GM19043 (cell line): ENCODE results near the gene SLC4A2.

ENCODE experiments used
- ATAC-seq: cut with Tn5 transposase; IDR thresholded peaks from one replicate; pipeline ENCODE4 v1.9.1; 2021; ENCODE audit warnings: low read depth; ENCODE audit not compliant: unreplicated experiment

Gene SLC4A2

DNA sequence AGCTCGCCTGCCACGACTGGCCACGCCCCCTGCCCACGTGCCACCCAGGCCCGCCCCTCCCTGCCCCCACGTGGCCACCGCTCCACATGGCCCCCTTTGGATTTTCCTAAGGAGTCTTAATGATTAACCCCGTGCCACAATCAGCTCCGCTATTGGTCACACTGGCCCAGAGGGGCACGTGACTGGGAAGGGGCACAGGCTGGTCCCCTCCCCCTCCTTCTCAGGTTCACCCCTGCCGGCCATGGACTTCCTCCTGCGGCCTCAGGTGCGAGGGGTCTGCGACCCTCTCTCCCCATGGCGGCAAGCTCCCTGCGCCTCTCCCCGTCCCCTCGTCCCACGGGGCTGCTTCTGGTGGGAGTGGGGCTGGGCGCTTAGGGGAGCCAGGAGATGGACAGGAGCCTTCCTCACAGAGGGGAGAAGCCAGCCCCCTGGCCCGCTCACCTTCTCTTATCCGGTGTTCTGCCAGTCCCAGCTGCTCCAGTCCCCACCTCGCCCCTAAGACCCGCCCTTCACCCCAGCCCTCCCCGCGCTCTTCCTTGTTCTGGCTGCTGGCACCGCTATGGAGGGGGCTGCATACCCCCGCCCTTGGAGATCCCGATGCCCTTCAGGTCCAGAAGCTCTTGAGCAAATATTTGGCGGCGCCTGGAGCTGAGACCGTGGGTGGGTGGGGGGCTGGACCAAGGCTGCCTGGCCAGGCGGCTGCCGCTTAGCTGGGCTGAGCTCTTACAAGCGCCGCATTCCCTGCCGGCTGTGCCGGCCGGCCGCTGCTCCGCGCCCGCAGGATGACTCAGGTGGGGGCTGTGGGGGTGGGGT is 3.2 kb downstream of the SLC4A2 start:
- no peak for ATAC-seq

DNA sequence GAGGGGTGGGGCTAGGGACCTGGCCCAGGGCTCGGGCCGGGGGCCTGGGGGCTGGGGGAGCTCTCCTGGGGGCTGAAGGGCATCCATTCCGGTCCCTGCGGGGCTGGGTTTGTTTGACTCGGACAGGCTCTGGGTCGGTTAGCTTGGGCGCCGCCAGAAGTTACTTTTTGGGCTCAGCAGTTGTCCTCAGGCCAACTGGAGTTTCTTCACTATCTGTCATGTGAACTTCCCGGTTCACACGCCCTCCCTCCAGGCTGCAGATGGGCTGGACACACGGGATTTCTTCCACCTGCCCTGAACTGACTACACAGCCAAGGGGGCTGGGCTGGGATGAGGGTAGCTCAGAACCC is 3.8 kb downstream of the SLC4A2 start:
- ATAC-seq, result no peak

DNA sequence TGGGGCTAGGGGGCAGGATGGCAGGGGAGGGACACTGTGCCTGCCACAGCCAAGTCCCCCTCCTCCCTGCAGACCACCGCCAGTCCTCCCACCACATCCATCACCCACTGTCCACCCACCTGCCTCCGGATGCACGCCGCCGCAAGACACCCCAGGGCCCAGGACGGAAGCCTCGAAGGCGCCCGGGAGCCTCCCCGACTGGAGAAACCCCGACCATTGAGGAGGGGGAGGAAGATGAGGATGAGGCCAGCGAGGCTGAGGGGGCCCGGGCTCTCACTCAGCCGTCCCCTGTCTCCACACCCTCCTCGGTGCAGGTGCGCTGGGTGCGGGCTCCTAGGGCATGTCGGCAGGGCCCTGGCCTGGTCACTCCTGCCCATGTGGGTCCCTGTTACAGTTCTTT is 5.1 kb downstream of the SLC4A2 start:
- no peak for ATAC-seq

DNA sequence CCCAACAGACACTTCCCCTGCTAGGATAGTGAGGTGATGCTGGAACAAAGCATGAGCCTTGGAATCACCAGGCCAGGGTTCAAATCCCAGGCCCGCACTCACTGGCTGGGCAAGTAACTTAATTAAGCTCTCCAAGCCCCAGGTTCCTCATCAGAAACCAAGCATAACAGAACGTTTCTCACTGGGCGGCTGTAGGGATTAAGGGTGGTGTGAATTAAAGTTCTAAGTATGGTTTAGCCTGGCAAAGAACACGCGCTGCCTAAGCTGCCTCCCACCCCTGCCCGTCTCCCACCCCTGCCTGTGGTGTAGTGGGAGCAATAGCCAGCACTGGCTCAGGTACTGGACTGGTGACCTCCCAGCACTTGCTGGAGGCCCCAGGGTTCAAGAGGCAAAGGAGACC is 5.6 kb downstream of the SLC4A2 start:
- ATAC-seq, result no peak

- no peak for ATAC-seq
Measured at GRCh38 chr7:151065516-151065915, 6.1 kb downstream of the SLC4A2 start.

DNA sequence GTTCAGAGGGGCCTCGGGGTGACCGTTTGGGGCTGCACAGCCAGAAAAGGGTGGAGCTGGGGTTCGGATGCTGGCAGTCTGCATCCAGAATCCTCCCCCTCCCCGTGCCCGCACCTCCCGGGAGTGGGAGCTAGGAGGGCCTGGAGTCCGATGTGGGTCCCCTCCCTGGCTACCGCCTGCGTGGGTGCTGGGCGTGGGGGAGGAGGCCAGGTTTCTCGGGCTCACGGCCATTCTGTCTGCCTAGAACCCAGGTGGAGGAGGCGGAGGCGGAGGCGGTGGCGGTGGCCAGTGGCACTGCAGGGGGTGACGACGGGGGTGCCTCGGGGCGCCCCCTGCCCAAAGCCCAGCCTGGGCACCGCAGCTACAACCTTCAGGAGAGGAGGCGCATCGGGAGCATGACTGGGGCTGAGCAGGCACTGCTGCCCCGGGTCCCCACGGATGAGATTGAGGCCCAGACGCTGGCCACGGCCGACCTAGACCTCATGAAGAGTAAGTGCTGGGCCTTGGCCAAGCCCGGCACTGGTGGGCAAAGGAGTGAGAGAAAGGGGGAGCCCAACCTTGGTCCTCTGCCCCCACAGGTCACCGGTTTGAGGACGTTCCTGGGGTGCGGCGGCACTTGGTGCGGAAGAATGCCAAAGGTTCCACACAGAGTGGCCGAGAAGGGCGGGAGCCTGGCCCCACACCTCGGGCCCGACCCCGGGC is 7.0 kb downstream of the SLC4A2 start:
- no peak for ATAC-seq

DNA sequence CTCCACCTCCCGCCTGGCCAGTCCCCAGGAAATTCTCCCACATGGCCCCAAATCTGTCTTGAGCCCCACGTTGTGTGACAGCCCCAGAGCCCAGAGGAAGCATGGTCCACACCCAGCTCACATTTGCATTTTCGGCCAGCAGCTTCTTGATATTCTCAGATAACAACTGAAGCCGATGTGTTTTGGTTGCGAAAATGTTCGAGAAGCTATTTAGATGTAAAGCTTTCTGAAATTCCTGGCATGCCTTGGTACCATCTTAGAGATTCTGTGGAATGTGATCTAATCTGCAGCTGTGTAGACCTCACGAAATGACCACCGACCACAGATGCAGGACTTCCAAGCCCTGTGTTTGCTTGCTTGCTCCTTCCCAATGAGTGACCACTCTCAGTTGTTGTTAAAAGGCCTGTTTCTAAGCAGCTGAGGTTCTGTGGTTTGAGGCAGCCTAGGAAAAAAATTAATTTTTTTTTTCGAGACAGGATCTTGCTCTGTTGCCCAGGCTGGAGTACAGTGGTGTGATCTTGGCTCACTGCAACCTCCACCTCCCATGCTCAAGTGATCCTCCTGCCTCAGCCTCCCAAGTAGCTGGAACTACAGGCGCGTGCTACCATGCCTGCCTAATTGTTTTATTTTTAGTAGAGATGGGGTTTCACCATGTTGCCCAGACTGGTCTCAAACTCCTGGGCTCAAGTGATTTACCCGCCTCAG is 8.8 kb downstream of the SLC4A2 start:
- no peak for ATAC-seq

DNA sequence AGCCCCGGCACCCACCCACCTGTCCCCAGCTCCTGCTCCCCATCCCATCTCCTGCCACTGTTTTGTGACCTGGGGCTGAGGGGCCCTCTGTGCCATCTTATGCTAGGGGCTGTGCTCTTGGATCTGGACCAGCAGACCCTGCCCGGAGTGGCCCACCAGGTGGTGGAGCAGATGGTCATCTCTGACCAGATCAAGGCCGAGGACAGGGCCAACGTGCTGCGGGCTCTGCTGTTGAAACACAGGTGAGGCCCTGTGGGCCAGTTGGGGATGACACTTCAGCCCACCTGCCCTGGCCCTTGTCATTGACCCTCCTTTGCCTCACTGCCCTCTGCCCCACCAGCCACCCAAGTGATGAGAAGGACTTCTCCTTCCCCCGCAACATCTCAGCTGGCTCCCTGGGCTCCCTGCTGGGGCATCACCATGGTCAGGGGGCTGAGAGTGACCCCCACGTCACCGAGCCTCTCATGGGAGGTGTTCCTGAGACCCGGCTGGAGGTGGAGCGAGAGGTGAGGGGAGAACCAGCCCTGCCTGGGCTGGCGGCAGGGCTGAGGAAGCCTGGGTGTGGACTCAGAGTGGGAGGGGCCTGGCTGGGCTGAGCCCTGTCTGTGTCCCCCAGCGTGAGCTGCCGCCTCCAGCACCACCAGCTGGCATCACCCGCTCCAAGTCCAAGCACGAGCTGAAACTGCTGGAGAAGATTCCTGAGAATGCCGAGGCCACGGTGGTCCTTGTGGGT is 10.6 kb downstream of the SLC4A2 start:
- ATAC-seq, result no peak

- ATAC-seq, result no peak
Measured at GRCh38 chr7:151070574-151070960, 11.2 kb downstream of the SLC4A2 start.

DNA sequence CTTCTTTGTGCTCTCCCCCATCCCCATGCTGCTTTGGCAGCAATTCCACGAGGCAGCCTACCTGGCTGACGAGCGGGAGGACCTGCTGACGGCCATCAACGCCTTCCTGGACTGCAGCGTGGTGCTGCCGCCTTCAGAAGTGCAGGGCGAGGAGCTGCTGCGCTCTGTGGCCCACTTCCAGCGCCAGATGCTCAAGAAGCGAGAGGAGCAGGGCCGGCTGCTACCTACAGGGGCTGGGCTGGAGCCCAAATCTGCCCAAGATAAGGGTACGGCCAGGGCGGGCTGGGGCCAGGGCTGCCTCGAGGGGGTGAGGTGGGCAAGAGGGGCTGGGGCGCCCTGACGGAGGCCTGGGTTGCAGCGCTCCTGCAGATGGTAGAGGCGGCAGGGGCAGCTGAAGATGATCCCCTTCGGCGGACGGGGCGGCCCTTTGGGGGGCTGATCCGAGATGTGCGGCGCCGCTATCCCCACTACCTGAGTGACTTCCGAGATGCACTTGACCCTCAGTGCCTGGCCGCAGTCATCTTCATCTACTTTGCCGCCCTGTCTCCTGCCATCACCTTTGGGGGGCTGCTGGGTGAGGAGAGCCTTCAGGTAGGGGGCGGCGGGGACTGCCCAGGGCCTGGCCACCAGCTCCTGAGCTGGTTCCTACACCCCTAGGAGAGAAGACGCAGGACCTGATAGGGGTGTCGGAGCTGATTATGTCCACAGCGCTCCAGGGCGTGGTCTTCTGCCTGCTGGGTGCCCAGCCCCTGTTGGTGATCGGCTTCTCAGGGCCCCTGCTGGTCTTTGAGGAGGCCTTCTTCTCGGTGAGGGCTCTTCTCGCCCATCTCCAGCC is 11.9 kb downstream of the SLC4A2 start:
- no peak for ATAC-seq

DNA sequence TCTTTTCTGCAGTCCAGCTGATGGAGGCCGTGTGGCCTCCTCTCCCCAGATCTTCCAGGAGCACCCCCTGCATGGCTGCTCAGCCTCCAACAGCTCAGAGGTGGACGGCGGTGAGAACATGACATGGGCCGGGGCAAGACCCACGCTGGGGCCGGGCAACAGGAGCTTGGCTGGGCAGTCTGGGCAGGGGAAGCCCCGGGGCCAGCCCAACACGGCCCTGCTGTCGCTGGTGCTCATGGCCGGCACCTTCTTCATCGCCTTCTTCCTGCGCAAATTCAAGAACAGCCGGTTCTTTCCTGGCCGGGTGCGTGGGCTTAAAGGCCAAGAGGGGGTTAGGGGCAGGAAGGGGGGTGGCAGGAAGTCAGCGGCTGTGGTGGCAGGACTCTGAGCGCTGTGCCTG is 14.6 kb downstream of the SLC4A2 start:
- ATAC-seq, result no peak

DNA sequence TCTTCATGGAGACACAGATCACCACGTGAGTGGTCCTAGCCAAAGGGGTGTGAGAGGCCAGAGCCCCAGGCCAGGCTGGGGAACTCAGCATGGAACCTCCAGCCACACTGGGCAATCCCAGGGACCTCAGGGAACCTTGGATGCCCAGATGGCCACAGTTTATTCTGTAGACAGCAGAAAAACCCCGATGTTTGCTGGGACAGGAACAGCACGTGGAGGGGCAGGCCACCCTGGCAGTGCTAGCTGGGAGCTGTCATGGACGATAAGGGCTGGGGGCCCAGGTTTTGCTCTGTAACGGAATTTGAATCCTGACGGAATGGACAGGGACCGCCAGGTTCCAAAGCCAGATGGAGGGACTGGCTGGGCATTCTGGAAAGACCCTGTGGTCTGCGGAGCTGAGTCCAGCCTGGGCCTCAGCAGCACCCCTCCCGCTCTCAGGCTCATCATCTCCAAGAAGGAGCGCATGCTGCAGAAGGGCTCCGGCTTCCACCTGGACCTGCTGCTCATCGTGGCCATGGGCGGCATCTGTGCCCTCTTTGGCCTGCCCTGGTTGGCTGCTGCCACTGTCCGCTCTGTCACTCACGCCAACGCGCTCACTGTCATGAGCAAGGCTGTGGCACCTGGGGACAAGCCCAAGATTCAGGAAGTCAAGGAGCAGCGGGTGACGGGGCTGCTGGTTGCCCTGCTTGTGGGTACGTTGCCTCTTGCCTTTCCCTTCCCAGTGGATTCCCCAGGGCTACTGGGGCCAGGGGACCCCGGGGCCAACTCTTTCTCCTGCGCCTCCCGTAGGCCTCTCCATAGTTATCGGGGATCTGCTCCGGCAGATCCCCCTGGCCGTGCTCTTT is 15.7 kb downstream of the SLC4A2 start:
- ATAC-seq, result no peak

DNA sequence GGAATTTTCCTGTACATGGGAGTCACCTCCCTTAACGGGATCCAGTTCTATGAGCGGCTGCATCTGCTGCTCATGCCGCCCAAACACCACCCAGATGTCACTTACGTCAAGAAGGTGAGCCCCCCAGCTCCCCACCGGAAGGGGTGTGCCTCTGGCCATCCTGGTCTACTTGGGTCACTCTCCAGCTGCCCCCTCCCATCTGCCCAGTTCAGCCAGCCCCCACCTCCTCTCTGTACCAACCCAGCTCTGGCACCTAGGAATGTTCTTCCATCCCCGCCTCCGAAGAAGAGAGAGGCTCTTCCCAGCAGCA is 16.2 kb downstream of the SLC4A2 start:
- ATAC-seq, result no peak

DNA sequence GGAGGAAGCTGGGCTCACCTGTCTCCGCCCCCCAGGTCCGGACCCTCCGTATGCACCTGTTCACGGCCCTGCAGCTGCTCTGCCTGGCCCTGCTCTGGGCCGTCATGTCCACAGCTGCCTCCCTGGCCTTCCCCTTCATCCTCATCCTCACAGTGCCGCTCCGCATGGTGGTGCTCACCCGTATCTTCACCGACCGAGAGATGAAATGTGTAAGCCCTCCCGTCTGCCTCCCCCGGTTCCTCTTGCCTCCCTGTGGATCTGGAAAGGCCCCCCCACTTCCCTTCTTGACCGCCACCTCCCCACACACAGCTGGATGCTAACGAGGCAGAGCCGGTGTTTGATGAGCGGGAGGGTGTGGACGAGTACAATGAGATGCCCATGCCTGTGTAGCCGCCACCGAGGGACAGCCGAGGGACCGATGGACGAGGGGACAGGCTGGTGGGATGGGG is 16.6 kb downstream of the SLC4A2 start:
- ATAC-seq, result no peak

- ATAC-seq, result no peak
Measured at GRCh38 chr7:151076863-151077704, 17.7 kb downstream of the SLC4A2 start.

- ATAC-seq, result no peak
Measured at GRCh38 chr7:151077705-151078232, 18.4 kb downstream of the SLC4A2 start.

DNA sequence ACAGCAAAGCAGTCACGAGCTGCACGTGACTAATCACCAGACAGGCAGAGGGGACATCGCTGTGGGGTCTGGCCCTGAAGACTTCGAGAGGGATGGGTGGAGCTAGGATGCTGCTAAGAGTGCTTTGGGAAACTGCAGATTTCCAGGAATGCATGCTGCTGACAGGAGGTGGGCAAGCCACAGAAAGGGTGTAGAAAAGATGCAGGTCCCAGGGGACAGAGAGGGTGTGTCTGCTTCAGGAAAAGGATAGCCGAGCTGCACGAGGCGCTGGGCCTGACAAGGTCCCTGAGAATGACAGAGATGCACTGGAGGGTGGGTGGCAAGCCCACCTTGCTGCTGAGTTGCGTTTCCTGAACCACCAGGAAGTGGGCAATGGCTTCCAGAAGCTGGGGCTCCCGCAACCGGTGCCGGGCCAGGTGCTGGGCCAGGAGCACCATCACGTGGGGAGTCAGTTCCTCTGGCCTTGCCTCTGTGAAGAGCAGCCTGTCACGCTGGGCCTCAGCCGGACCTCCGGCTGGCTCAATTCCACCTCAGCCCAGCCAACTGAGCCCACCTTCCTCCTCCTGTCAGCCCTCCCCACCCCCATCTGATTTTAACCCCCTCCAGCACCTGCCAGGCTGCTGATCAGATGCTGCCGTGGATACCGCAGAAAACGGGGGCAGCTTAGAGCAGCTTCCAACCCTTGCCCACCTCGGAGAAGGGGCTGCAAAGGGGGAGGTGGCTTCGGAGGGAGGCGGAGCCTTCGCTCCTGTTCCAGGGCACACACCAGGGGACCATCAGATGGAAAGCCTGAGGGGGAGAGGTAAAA is 19.0 kb downstream of the SLC4A2 start:
- no peak for ATAC-seq
